GM19324 (cell line): ENCODE data around the gene HBZ.
"Not testable (repeated sequence)": the region's sequence is repeated elsewhere in the genome, so short reads cannot be mapped to it uniquely, and the experiment has no call there.

Source experiments
- ATAC-seq: cut with Tn5 transposase; IDR thresholded peaks from one replicate; pipeline ENCODE4 v1.9.1; 2021; ENCODE audit warnings: mild to moderate bottlenecking, moderate library complexity; ENCODE audit not compliant: unreplicated experiment, low FRiP score

The HBZ gene

DNA sequence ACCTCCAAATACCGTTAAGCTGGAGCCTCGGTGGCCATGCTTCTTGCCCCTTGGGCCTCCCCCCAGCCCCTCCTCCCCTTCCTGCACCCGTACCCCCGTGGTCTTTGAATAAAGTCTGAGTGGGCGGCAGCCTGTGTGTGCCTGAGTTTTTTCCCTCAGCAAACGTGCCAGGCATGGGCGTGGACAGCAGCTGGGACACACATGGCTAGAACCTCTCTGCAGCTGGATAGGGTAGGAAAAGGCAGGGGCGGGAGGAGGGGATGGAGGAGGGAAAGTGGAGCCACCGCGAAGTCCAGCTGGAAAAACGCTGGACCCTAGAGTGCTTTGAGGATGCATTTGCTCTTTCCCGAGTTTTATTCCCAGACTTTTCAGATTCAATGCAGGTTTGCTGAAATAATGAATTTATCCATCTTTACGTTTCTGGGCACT is 25.0 kb downstream of the HBZ start:
- ATAC-seq: no peak

- ATAC-seq: no peak
Observed at GRCh38 chr16:177981-178667, 25.7 kb downstream of the HBZ start.

DNA sequence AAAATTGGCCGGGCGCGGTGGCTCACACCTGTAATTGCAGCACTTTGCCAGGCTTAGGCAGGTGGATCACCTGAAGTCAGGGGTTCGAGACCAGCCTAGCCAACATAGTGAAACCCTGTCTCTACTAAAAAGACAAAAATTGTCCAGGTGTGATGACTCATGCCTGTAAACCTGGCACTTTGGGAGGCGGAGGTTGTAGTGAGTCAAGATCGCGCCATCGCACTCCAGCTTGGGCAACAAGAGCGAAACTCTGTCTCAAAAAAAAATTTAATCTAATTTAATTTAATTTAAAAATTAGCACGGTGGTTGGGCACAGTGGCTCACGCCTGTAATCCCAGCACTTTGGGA is 26.2 kb downstream of the HBZ start:
- ATAC-seq: no peak

DNA sequence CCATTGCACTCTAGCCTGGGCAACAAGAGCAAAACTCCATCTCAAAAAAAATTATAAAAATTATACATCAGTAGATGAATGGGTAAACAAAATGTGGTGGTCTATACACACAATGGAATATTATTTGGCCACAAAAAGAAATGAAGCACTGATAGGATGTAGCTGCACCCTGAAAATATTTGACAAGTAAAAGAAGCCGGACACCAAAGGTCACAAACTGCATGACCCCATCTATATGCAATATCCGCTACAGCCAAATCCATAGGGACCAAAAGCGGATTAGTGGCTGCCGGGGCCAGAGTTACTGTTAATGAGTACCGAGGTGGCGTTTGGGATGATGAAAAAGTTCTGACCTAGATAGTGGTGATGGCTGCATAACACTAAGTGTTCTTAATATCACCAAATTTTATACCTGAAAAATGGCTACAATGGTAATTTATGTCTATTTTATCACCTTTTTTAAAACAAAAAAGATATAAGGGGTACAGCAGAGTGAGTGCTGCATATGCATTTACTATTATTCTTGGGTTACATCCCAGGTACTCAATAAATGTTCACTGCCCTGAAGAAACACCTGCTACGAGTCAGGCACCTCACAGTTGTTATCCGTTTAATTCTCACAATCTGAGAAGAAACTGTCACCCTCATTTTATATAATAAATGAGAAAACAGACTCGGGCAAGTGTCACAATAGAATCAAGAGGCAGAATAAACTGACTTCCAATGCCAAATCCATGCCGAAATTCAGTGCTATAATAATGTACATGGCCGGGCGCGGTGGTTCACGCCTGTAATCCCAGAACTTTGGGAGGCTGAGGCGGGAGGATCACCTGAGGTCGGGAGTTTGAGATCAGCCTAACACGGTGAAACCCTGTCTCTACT is 27.0 kb downstream of the HBZ start:
- no peak for ATAC-seq

- ATAC-seq: no peak
Observed at GRCh38 chr16:180101-180675, 27.7 kb downstream of the HBZ start, which contains the start of gene HBQ1. Gene HBQ1, plus strand, starts transcription at chr16:180459. Its CDS starts 28 bp downstream, at chr16:180487.

DNA sequence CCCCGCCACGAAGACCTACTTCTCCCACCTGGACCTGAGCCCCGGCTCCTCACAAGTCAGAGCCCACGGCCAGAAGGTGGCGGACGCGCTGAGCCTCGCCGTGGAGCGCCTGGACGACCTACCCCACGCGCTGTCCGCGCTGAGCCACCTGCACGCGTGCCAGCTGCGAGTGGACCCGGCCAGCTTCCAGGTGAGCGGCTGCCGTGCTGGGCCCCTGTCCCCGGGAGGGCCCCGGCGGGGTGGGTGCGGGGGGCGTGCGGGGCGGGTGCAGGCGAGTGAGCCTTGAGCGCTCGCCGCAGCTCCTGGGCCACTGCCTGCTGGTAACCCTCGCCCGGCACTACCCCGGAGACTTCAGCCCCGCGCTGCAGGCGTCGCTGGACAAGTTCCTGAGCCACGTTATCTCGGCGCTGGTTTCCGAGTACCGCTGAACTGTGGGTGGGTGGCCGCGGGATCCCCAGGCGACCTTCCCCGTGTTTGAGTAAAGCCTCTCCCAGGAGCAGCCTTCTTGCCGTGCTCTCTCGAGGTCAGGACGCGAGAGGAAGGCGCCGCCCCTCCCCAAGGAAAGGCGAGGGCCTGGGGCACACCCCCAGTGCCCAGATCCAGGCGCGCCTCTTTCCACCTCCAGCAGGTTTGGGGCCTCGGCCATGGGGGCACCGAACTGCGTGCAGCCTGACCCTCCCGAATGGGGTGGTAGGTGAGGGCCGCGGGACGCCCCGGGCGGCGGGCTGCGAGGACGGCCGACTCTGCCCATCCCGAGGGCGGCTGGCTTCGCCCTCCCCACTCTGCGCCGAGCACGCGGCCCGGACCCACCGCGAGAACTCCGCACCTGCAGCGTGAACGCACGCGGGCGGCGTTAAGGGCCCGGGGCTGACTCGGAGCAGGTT is 28.5 kb downstream of the HBZ start:
- no peak for ATAC-seq

GRCh38 chr16:181565-182021 is 29.1 kb downstream of the HBZ start:
- no peak for ATAC-seq

GRCh38 chr16:183005-183404 is 30.6 kb downstream of the HBZ start:
- no peak for ATAC-seq

DNA sequence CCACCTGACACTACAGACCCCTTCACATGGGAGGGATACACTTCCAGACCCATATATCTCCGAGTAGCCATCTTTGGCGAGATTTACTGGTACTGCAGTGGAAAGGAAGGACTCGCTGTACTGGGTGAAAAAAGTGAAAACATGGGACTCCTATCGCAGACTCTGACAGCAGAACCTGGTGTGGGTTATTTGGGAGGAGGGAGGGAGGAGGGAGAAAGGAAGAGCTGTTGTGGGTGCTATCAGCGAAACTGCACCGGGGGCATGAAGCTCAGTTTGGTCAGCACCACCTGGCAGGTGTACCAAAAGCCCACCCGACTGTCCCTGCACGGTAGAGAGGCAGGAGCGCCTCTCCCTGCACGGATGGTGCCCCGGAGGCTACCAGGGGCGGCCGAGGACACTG is 32.8 kb downstream of the HBZ start:
- ATAC-seq: no peak

DNA sequence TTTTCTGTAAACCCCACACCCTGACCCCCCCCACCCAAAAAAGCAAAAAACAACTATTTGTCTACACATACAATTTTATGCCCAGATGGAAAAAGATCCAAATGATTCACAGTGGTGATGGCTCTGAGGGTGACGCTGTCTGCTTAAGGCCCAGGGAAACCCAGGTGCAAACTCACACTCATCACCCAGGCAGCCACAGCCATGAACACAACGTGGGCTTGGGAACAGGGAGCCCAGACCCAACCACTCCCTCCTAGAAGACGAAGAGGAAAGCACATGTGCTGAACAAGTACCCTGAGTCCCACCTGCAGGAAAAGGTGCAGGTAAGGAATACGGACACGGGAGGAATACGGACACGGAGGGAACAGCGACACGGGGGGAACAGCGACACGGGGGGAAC is 33.2 kb downstream of the HBZ start:
- no peak for ATAC-seq

GRCh38 chr16:187330-187729 is 34.9 kb downstream of the HBZ start:
- no peak for ATAC-seq

DNA sequence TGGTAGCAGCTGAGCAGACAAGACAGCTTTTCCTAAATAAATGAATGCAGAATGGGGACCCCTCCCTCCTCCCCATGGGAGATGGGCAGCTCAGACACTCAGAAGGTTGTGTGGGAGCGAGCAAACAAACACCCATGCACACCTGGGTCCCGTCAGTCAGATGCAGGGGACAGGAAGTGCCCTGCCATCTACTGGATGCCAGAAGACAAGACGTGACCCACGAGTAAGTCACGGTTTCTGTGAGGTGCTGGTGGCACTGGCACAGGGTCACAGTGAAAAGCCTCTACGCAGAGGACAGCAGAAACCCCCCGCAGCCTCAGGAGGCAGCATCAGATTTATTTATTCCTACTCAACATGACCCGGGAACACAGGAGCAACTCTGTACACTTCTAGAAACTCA is 36.2 kb downstream of the HBZ start:
- no peak for ATAC-seq

DNA sequence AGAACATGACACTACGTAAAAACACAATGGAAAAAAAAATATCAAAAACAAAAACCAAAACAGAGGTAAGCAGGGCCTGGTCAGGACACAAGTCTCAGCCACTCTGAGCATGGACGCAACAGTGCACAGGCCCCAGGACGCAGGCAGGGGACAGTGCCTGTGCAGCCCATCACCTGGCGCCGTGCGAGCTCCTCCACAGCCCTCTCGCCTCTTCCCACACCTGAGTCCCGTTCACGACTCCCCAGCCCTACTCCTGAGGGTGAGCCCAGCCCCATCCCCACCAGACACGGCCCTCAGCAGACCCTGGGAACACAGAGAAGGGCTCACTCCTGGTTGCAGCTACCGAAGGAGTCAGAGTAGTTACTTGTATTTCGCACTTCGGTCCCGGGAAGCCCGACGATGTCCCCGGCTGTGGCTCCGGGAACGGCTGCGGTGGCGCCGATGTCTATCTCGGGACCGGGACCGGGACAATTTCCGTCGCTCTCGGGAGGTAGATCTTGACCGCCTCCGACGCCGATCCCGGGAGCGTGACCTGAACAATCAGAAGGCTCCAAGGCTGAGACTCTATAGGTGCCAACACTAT is 37.3 kb downstream of the HBZ start:
- no peak for ATAC-seq

DNA sequence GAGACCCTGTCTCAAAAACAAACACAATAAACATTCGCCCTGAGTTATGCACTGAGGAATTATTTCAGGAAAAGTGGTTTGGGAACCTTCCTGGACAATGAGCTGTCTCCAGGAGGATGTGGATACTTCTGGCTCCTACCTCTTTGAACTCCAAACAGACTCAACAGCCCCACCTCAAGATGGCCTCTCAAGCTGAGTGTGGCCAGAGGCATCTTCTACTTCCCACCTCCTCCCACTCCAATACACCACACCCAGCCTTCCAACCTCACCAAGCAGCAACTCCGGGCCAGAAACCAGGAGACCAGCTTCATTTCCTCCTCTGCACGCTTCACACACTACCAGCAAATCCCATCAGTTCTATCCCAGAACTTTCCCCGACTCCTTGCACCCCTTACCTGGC is 39.4 kb downstream of the HBZ start:
- ATAC-seq: no peak

GRCh38 chr16:192686-193085 is 40.2 kb downstream of the HBZ start:
- no peak for ATAC-seq

GRCh38 chr16:193441-193840 is 41.0 kb downstream of the HBZ start:
- ATAC-seq: no peak

DNA sequence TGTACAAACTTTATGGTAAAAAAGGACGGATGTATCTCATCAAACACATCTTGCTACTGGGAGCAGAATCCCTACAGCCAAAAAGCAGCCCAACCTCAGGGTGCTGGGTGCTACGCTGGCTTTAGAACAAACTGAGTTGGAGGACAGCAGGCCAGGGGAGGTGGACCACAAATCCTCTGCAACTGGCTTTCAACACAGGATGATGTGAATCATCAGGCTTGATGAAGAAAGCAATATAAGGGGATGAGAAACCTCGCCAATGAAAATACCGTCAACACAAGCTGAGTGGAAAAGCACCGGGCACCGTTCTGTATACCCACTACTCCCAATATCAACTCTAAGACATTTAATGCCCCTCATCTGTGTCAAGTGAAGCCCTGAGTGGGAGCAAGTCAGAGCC is 42.1 kb downstream of the HBZ start:
- ATAC-seq: no peak

DNA sequence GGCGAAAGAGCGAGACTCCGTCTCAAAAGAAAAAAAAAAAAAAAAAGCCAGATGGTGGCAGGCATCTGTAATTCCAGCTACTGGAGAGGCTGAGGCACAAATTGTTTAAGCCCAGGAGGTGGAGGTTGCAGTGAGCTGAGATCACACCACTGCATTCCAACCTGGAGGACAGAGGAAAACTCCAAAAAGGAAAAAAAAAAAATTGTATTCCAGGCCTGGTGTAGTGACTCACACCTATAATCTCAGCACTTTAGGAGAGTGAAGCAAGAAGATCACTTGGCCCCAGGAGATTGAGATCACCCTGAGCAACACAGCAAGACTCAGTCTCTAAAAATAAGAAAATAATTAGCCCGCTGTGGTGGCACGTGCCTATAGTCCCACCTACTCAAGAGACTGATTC is 47.9 kb downstream of the HBZ start:
- ATAC-seq: no peak

GRCh38 chr16:203246-203645 is 50.8 kb downstream of the HBZ start:
- ATAC-seq: no peak

- ATAC-seq: not testable (repeated sequence)
Observed at GRCh38 chr16:204046-204445, 51.6 kb downstream of the HBZ start.
